ENCODE results near the gene BET1L.
"Not testable (repeated sequence)": the region's sequence is repeated elsewhere in the genome, so short reads cannot be mapped to it uniquely, and the experiment has no call there.

Gene BET1L

GRCh38 chr11:225734-226453 lies 18.7 kb upstream of the BET1L start:
- peak in 1 of 3 experiments; percentile 41 for DNase-seq

GRCh38 chr11:224424-224823 lies 17.2 kb upstream of the BET1L start:
- DNase-seq = no peak

- DNase-seq = no peak
Observed at GRCh38 chr11:223884-224283, 16.7 kb upstream of the BET1L start.

- DNase-seq = no peak
Observed at GRCh38 chr11:223026-223789, 16.0 kb upstream of the BET1L start.

GRCh38 chr11:221998-222789 lies 15.0 kb upstream of the BET1L start:
- DNase-seq = no peak

- DNase-seq = no peak
Observed at GRCh38 chr11:221539-221938, 14.3 kb upstream of the BET1L start.

GRCh38 chr11:220641-221215 lies 13.5 kb upstream of the BET1L start:
- not testable (repeated sequence) for DNase-seq

GRCh38 chr11:218815-219593 lies 11.8 kb upstream of the BET1L start:
- DNase-seq = no peak

- DNase-seq = no peak
Observed at GRCh38 chr11:217704-218103, 10.5 kb upstream of the BET1L start.

GRCh38 chr11:216081-216974 lies 9.1 kb upstream of the BET1L start:
- DNase-seq = no peak

GRCh38 chr11:215581-216037 lies 8.4 kb upstream of the BET1L start:
- DNase-seq = no peak

- DNase-seq = no peak
Observed at GRCh38 chr11:214083-214482, 6.9 kb upstream of the BET1L start.

GRCh38 chr11:213111-213510 lies 5.9 kb upstream of the BET1L start:
- DNase-seq = no peak

- DNase-seq = no peak
Observed at GRCh38 chr11:212150-213100, 5.2 kb upstream of the BET1L start.

GRCh38 chr11:211741-212140 lies 4.5 kb upstream of the BET1L start:
- DNase-seq = no peak

- DNase-seq = no peak
Observed at GRCh38 chr11:211295-211694, 4.1 kb upstream of the BET1L start.

- no peak for DNase-seq
Observed at GRCh38 chr11:210803-211180, 3.6 kb upstream of the BET1L start.

GRCh38 chr11:210122-210802 lies 3.1 kb upstream of the BET1L start:
- DNase-seq = no peak

Data from NCI-H1417 (cell line).